RWPE2 (cell line): ENCODE results near the gene PI4KA.

ENCODE experiments used
- ATAC-seq: fragments of 200-7000 bp; cut with Tn5 transposase; 3 replicates; pipeline ENCODE4 v1.9.1; 2021; ENCODE audit warnings: low read depth
- DNase-seq: peaks from one replicate; pipeline ENCODE4 v3.0.0-alpha.2; 2020; ENCODE audit warnings: low spot score
- H3K27ac ChIP-seq: fragments of 450-650 bp; 2 replicates; pipeline ENCODE4 v1.5.1; 2017; ENCODE audit warnings: mild to moderate bottlenecking; ENCODE audit not compliant: poor library complexity, severe bottlenecking
- H3K27me3 ChIP-seq: fragments of 250-450 bp; sonication (Bioruptor Pico); 2 replicates; pipeline ENCODE4 v1.5.1; 2021; ENCODE audit warnings: mild to moderate bottlenecking, moderate library complexity; ENCODE audit not compliant: insufficient read depth, poor library complexity, severe bottlenecking
- H3K36me3 ChIP-seq: fragments of 250-450 bp; sonication (Bioruptor Pico); 2 replicates; pipeline ENCODE4 v1.5.1; 2020; ENCODE audit warnings: low read depth, mild to moderate bottlenecking, moderate library complexity
- H3K4me1 ChIP-seq: fragments of 250-450 bp; sonication (Bioruptor Pico); 2 replicates; pipeline ENCODE4 v1.5.1; 2021; ENCODE audit warnings: mild to moderate bottlenecking, moderate library complexity; ENCODE audit not compliant: insufficient read depth, poor library complexity, severe bottlenecking
- H3K4me3 ChIP-seq: fragments of 250-450 bp; sonication (Bioruptor Pico); 2 replicates; pipeline ENCODE4 v1.5.1; 2021; ENCODE audit warnings: mild to moderate bottlenecking, moderate library complexity; ENCODE audit not compliant: severe bottlenecking
- H3K9me3 ChIP-seq: fragments of 250-450 bp; sonication (Bioruptor Pico); 2 replicates; pipeline ENCODE4 v1.5.1; 2021; ENCODE audit warnings: mild to moderate bottlenecking, moderate library complexity; ENCODE audit not compliant: severe bottlenecking
- CTCF ChIP-seq: fragments of 450-650 bp; IDR thresholded peaks from one replicate; pipeline ENCODE4 v1.5.1; 2017; ENCODE audit warnings: mild to moderate bottlenecking, moderate library complexity; ENCODE audit not compliant: poor library complexity, severe bottlenecking

PI4KA gene

GRCh38 chr22:20852076-20852475 is 6.5 kb downstream of the PI4KA start:
- no peak overlapping the region for H3K27ac ChIP-seq
- no peaks in the 10 kb centered on the region for H3K9me3 ChIP-seq
- H3K4me3 ChIP-seq = no peak overlapping the region
- ATAC-seq (no peak), DNase-seq (no peak)
- no peaks in the 10 kb centered on the region for H3K4me1 ChIP-seq
- no peak for TF ChIP-seq CTCF
- H3K27me3 ChIP-seq = no peaks in the 10 kb centered on the region
- H3K36me3 ChIP-seq = no peaks in the 10 kb centered on the region

GRCh38 chr22:20847318-20847822 is 11.2 kb downstream of the PI4KA start:
- no peak for TF ChIP-seq CTCF
- Histone ChIP-seq H3K27me3 (no peaks in the 10 kb centered on the region), H3K4me1 (no peaks in the 10 kb centered on the region), H3K9me3 (no peaks in the 10 kb centered on the region), H3K36me3 (no peaks in the 10 kb centered on the region), H3K27ac (no peak overlapping the region), H3K4me3 (no peak overlapping the region)
- ATAC-seq (no peak), DNase-seq (no peak)

GRCh38 chr22:20844055-20845037 is 14.3 kb downstream of the PI4KA start:
- Histone ChIP-seq H3K36me3 (no peaks in the 10 kb centered on the region), H3K27ac (no peak overlapping the region), H3K4me3 (no peak overlapping the region), H3K4me1 (no peaks in the 10 kb centered on the region), H3K9me3 (no peaks in the 10 kb centered on the region), H3K27me3 (no peaks in the 10 kb centered on the region)
- no peak for ATAC-seq
- DNase-seq = no peak
- TF ChIP-seq CTCF = no peak

GRCh38 chr22:20843501-20843900 is 15.1 kb downstream of the PI4KA start:
- TF ChIP-seq CTCF = no peak
- no peaks in the 10 kb centered on the region for H3K36me3 ChIP-seq
- H3K9me3 ChIP-seq = no peaks in the 10 kb centered on the region
- no peak for ATAC-seq
- H3K27ac ChIP-seq = no peak overlapping the region
- no peaks in the 10 kb centered on the region for H3K4me1 ChIP-seq
- DNase-seq = no peak
- H3K4me3 ChIP-seq = no peak overlapping the region
- H3K27me3 ChIP-seq = no peaks in the 10 kb centered on the region
